HuH-7 (cell line): ENCODE results near the gene TM2D1.
"Not testable (repeated sequence)": the region's sequence is repeated elsewhere in the genome, so short reads cannot be mapped to it uniquely, and the experiment has no call there.

Source experiments
- DNase-seq: peaks from one replicate; pipeline ENCODE4 v3.0.0; 2011; ENCODE audit warnings: low spot score

Gene TM2D1

DNA sequence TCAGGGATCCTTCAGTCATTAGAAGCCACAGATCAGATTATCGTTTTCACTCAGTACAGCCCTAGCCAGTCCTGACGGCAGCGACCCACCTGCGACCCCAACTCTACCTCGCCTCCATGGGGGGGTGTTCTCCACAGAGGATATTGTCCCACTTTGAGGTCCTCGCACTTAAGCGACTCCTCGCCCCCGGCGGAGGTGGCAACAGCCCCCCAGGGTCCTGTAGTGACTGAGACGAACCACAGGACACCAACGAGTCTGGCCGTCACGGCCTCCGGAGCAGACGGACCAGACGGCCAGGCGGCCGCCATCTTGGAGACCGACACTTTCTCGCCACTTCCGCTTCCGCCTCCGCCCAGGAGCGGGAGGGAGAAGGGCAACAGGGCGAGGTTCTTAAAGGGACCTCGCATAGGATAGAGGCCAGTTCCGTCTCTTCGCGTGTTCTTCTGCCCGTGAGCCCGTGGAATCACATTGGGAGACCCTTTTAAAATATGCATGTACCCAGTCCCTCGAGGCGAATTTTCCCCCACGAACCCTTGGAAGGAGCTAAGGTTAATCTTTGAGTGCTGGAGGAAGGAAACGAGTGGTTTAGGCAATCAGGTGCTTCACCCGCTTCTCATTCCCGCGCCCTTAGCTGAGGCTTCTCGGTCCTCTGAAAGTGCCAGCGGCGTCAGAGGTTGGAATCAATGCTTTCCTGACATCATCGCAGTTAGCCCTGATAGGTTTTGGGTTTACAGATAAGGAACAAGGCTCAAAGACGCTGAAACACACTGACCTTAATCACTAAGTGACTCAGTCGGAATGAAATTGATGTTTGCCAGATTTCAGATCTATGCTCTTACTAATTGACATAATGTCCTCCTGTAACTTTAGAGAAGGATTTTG lies at the start of gene TM2D1:
TSS of gene TM2D1 (minus strand) at position 329 of the 882 bp plus-strand sequence. CDS start at position 308, 21 bp downstream.
- peak; percentile 74 for DNase-seq

DNA sequence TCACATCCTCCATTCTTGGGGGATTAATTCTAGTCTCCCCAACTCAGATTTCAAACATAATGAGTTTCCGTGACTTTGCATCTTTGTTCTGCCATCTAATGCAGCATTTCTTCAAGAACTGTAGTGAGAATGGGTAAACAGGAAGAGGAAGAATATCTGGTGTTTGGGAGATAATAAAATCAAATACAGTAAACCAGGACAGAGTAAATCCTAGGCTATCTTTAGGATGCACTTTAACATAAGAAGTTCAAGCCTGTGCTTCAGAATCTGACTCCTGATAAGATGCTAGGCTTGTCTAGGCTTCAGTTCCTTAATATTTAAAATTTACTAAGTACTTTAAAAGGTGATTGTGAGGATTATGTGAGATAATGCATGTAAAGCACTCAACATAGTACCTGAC lies 45.2 kb upstream of the TM2D1 start:
- DNase-seq = no peak

DNA sequence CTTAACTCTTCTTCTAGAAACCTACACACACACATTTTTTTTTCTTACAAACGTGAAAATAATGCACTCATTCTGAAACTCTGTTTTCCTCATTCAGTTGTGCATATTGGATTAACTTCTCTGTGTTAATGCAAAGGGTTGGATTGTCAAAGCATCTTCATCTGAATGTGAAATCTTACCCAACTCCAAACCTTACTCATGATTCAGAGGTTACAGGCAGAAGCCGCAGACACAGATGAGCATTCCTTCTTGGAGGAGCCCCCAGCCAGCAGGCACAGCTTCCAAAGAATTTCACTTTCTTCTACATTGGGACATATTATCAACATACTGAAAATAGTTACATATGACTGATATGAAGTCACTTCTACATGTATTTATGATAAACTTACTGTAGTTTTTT lies 33.0 kb upstream of the TM2D1 start:
- DNase-seq = no peak

GRCh38 chr1:61756773-61757172 lies 31.8 kb upstream of the TM2D1 start:
- no peak for DNase-seq

DNA sequence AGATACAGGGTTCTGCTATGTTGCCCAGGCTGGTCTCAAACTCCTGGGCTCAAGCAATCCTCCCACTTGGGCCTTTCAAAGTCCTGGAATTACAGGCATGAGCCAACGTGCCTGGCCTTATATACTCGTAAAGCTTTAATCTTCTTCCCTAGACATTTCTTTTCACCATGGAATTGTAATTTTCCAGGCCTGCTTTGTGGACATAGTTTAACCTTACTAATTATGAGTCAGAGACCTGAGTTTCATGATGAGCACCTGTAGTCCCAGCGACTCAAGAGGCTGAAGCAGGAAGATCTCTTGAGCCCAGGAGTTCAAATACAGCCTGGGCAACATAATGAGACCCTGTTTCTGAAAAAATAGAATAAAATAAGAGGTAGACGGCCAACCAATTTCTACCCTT lies 29.6 kb upstream of the TM2D1 start:
- no peak for DNase-seq

DNA sequence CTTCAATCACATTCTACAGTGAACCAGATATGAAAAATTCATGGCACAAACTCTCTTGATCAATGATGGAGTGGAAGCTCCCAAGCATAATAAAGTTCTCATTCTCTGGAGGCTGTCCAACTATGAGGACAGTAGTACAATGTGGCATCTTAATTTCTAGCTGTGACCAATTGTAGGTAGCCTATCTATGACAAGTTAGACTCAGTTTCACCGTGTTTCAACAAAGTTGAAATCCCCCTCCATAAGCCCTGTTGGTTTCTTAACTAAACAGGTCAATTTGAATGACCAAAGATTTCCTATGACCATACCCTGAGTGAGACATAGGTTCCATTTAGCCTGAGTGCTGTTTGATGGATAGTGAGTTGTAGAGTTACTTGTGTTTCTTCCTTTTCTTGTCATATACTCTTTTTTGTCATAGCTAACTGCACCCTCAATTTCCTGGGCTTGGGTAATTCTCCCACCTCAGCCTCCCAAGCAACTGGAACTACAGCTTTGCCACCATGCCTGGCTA lies 29.1 kb upstream of the TM2D1 start:
- DNase-seq = no peak

DNA sequence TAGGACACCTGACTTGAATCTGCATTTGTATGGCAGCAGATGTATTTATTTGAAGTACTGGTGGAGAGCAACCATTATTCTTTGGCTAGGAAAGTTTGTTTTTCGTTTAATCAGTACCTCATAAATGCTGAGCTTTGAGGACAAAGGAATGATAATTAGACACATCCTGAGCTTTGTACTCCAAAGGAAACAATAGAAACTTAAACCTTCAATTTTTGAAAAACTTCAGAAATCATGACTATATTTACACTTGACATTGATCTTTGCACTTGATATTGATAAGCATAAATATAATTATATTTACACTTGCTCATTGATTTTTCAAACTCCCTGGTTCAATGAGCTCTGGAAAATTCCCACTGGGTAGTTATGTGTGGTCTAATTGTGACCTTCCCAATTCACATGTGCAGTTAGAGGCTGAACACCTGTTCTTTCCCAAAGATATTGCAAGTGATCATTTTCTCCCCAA lies 28.0 kb upstream of the TM2D1 start:
- DNase-seq = no peak

DNA sequence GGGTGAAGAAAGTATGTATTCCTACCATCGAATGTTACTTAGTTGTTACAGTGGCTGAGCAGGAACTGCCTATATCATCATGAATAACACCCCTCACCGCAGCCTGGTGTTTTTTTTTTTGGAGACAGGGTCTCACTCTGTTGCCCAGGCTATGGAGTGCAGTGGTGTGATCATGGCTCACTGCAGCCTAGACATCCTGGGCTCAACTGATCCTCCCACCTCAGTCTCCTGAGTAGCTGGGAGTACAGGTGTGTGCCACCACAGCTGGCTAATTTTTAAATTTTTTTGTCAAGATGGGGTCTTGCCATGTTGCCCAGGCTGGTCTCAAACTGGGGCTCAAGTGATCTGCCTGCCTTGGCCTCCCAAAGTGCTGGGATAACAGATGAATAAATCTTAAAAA lies 24.6 kb upstream of the TM2D1 start:
- DNase-seq = no peak

- no peak for DNase-seq
Observed at GRCh38 chr1:61748566-61748965, 23.6 kb upstream of the TM2D1 start.

- no peak for DNase-seq
Observed at GRCh38 chr1:61746813-61747212, 21.9 kb upstream of the TM2D1 start.

- DNase-seq = no peak
Observed at GRCh38 chr1:61743716-61744580, 19.0 kb upstream of the TM2D1 start.

DNA sequence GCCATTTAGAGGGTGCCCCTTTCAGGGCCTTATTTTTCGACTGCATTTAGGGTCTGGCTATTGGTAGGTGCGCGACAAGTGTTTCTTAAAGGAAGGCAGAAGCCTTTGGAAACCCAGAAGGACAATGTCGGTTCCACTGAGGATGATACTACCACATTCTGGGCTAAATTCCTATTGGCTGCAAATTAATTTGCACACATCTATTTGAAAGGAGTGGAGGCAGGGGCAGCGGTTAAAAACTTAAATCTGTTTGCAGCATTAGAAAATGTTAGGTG lies 18.4 kb upstream of the TM2D1 start:
- no peak for DNase-seq

GRCh38 chr1:61742620-61743430 lies 17.9 kb upstream of the TM2D1 start:
- no peak for DNase-seq

- DNase-seq = no peak
Observed at GRCh38 chr1:61741711-61742619, 17.0 kb upstream of the TM2D1 start, which contains the start of gene PATJ. Gene PATJ, plus strand, starts transcription at chr1:61742480. Its CDS starts 20,413 bp downstream, at chr1:61762893.

- no peak for DNase-seq
Observed at GRCh38 chr1:61740751-61741700, 16.1 kb upstream of the TM2D1 start.

DNA sequence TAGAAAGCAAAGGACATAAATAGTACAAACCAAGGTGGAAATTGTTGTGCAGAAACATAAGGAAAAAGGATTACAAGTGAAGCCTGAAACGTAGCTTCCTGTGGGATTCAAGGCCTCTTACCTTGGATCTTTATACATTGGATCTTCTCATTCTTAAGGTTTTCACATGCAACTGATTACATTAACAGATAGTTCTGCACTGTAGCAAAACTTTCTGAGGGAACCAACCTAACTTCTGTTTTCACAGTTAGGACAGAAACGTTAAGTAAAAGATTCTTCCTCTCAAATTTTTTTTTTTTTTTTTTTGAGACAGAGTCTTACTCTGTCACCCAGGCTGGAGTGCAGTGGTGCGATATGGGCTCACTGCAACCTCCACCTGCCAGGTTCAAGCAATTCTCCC lies 7.8 kb upstream of the TM2D1 start:
- no peak for DNase-seq

DNA sequence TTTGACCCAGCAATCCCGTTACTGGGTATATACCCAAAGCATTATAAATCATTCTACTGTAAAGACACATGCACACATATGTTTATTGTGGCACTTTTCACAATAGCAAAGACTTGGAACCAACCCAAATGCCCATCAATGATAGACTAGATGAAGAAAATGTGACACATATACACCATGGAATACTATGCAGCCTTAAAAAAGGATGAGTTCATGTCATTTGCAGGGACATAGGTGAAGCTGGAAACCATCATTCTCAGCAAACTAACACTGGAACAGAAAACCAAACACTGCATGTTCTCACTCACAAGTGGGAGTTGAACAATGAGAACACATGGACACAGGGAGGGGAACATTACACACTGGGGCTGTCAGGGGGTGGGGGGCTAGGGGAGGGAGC lies 5.7 kb upstream of the TM2D1 start:
- DNase-seq = not testable (repeated sequence)

DNA sequence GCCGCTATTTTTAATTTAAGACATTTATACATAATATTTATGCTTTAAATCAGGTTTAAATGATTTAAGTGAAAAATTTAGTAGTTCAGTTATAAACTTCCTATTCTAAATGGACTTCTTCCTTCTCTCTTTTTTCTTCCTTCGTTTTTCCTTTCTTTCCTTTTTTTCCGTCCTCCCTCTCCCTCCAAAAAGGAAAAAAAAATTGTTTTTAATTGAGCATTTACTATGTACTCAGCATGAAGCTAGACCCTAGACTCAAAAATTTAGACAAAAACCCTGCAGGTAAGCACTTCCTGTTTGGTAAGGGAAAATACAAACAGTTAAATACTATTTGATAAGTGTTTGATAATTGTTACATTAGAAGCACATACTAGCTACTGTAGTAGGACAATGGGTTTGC lies 2.6 kb upstream of the TM2D1 start:
- no peak for DNase-seq

DNA sequence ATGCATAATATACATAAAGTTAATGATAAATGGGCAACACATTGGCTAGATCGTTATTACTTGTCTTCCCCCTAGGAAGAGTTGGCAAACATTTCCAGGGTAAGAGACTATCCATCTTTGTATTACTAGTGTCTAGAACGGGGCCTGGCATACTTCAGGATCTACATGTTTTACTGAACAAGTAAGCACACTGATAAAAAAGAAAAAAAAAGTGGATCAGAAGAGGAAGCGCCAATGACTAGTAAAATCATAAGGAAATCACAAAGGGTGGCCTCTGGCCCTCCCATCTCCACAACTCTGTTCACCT lies 482 bp downstream of the TM2D1 start:
- no peak for DNase-seq
